K562 (cell line): Measurements from ENCODE around the gene TMEM243. TPM values are rescaled to one million over a fixed set of nuclear protein-coding genes. Genes with fewer than 3 reads are reported as not detected.

Source experiments
- ATAC-seq: fragments of 200-7000 bp; cut with Tn5 transposase; 3 replicates; pipeline ENCODE4 v1.9.1; 2020; ENCODE audit warnings: moderate library complexity
- BruUV-seq: library from RNA; stranded (reverse); fragments of 400-500 nt; replicated peaks from 2 replicates; lab custom pipeline; 2021; lab: Mats Ljungman, UMichigan
- CTCF ChIA-PET: fragments of 300-600 bp; formaldehyde crosslinking; extraction: SDS; loops from one replicate; lab custom pipeline; 2021; ENCODE audit warnings: low intra/inter-chr PET ratio; lab: Yijun Ruan, JAX
- POLR2A ChIA-PET: fragments of 300-600, 350-650 bp; sonication (Branson Sonifier 250); formaldehyde crosslinking; extraction: SDS; loops from one replicate; lab custom pipeline; 2021; ENCODE audit warnings: antibody characterized with exemption, inconsistent platforms; lab: Yijun Ruan, JAX
- DNase-seq, 4 experiments: peaks; one replicate each; pipeline versions ENCODE4 v3.0.0 to v3.0.0-alpha.2; 2011 to 2018; ENCODE audit warnings: low spot score in 3 of 4, mixed read lengths in 3 of 4; ENCODE audit errors: extremely low read depth in 1 of 4
- FAIRE-seq: peaks from 2 replicates; lab custom pipeline; 2011; peaks lifted over from hg19 to GRCh38; lab: Jason Lieb, UNC
- H2AFZ ChIP-seq: 2 replicates; pipeline ENCODE4 v1.6.0; 2011; ENCODE audit warnings: low read depth, low read length, control low read depth, inconsistent platforms
- H3K27ac ChIP-seq: fragments of 200-600 bp; 3 replicates; pipeline ENCODE4 v1.8.0; 2011; ENCODE audit warnings: low read depth, mild to moderate bottlenecking, control low read depth, inconsistent platforms, low read length, moderate library complexity, mixed read lengths; ENCODE audit errors: extremely low read depth
- H3K27me3 ChIP-seq, 2 experiments: fragments of 300-600 bp in 1 of 2; 2 replicates in 1 of 2; 3 replicates in 1 of 2; pipeline versions ENCODE4 v1.6.0 to v1.8.0; 2011; ENCODE audit warnings: inconsistent platforms in 2 of 2, low read length in 2 of 2, mild to moderate bottlenecking in 1 of 2, mixed read lengths in 1 of 2, moderate library complexity in 1 of 2; ENCODE audit not compliant: control insufficient read depth in 2 of 2, insufficient read depth in 2 of 2
- H3K36me3 ChIP-seq: fragments of 300-600 bp; 3 replicates; pipeline ENCODE4 v1.8.0; 2011; ENCODE audit warnings: mild to moderate bottlenecking, low read length, inconsistent platforms; ENCODE audit not compliant: control insufficient read depth, insufficient read depth
- H3K4me1 ChIP-seq, 2 experiments: fragments of 200-600 bp in 1 of 2; replicated peaks in 1 of 2; 2 replicates in 1 of 2; 3 replicates in 1 of 2; pipeline versions ENCODE4 v1.5.1 to v1.8.0; 2011; ENCODE audit warnings: inconsistent platforms in 2 of 2, low read length in 2 of 2, mild to moderate bottlenecking in 1 of 2, mixed read lengths in 1 of 2, moderate library complexity in 1 of 2; ENCODE audit not compliant: control insufficient read depth in 2 of 2, insufficient read depth in 2 of 2
- H3K4me2 ChIP-seq: 2 replicates; pipeline ENCODE4 v1.6.1; 2011; ENCODE audit warnings: low read length, control low read depth, inconsistent platforms, mixed read lengths; ENCODE audit not compliant: insufficient read depth
- H3K4me3 ChIP-seq: fragments of 200-600 bp; sonication (generic), shearing (Covaris generic); 2 replicates; pipeline ENCODE4 v1.5.1; 2016; ENCODE audit warnings: control low read depth, inconsistent platforms
- H3K79me2 ChIP-seq: fragments of 200-600 bp; 3 replicates; pipeline ENCODE4 v1.8.0; 2011; ENCODE audit warnings: low read length, inconsistent platforms; ENCODE audit not compliant: control insufficient read depth, insufficient read depth
- H3K9ac ChIP-seq, 2 experiments: 2 replicates each; pipeline versions ENCODE4 v1.6.0 to v1.6.1; 2011; ENCODE audit warnings: low read depth in 2 of 2, low read length in 2 of 2, control low read depth in 1 of 2, inconsistent platforms in 1 of 2, mild to moderate bottlenecking in 1 of 2, mixed read lengths in 1 of 2; ENCODE audit not compliant: insufficient read depth in 1 of 2
- H3K9me1 ChIP-seq: one replicate; pipeline ENCODE4 v1.6.0; 2011; ENCODE audit warnings: inconsistent platforms, mild to moderate bottlenecking, low read length, moderate library complexity; ENCODE audit not compliant: control insufficient read depth, insufficient read depth
- H3K9me3 ChIP-seq: replicated peaks from 2 replicates; pipeline ENCODE4 v1.5.1; 2011; ENCODE audit warnings: low read depth, low read length, inconsistent platforms; ENCODE audit not compliant: control insufficient read depth, insufficient read depth
- H4K20me1 ChIP-seq: replicated peaks from 2 replicates; pipeline ENCODE4 v1.6.1; 2011; ENCODE audit warnings: low read length, inconsistent platforms, mixed read lengths; ENCODE audit not compliant: control insufficient read depth, insufficient read depth
- ATF1 ChIP-seq, 2 experiments: fragments of 450-650 bp in 1 of 2; IDR thresholded peaks; 2 replicates each; pipeline ENCODE4 v1.6.1; 2016; ENCODE audit warnings: missing compliant biosample characterization in 1 of 2, missing genetic modification characterization in 1 of 2
- CHD1 ChIP-seq: fragments of 200-600 bp; sonication (generic); IDR thresholded peaks from one replicate; pipeline ENCODE4 v1.6.1; 2012; ENCODE audit warnings: mild to moderate bottlenecking, moderate library complexity, low read length, inconsistent platforms
- FOXJ3 ChIP-seq: sonication (generic); formaldehyde crosslinking; IDR thresholded peaks from 2 replicates; pipeline ENCODE4 v1.4.0; 2020; ENCODE audit warnings: mild to moderate bottlenecking, missing genetic modification reagents
- HMG20A ChIP-seq: fragments of 450-650 bp; formaldehyde crosslinking; conservative IDR thresholded peaks from 2 replicates; pipeline ENCODE4 v1.4.0; 2020; ENCODE audit warnings: mild to moderate bottlenecking, mixed read lengths
- KLF13 ChIP-seq: fragments of 450-650 bp; IDR thresholded peaks from 2 replicates; pipeline ENCODE4 v1.6.1; 2016; ENCODE audit warnings: missing genetic modification characterization, low read depth, mild to moderate bottlenecking, missing compliant biosample characterization, moderate library complexity, borderline replicate concordance
- MAFF ChIP-seq: IDR thresholded peaks from 2 replicates; pipeline ENCODE4 v1.6.1; 2012; ENCODE audit warnings: low read length, improper control_type of control experiment
- MAFK ChIP-seq: IDR thresholded peaks from 2 replicates; pipeline ENCODE4 v1.6.1; 2011; ENCODE audit warnings: low read length, improper control_type of control experiment
- RBM15 ChIP-seq: fragments of 200-400 bp; formaldehyde crosslinking; IDR thresholded peaks from 2 replicates; pipeline ENCODE4 v1.6.1; 2018; ENCODE audit warnings: mild to moderate bottlenecking, low read length, moderate library complexity; ENCODE audit not compliant: insufficient read depth
- SMARCA4 ChIP-seq: fragments of 450-650 bp; IDR thresholded peaks from 2 replicates; pipeline ENCODE4 v1.6.1; 2016
- TAF1 ChIP-seq: IDR thresholded peaks from 2 replicates; pipeline ENCODE4 v1.6.1; 2011; ENCODE audit warnings: mild to moderate bottlenecking, low read length, moderate library complexity; ENCODE audit not compliant: insufficient read depth, control insufficient read depth, severe bottlenecking; ENCODE audit errors: extremely low read depth
- TEAD4 ChIP-seq, 2 experiments: sonication (generic) in 1 of 2; formaldehyde crosslinking in 1 of 2; IDR thresholded peaks; 2 replicates each; pipeline versions ENCODE4 v1.6.1 to v1.8.0; 2012 to 2022; ENCODE audit warnings: borderline replicate concordance in 1 of 2, inconsistent platforms in 1 of 2, low read length in 1 of 2, mild to moderate bottlenecking in 1 of 2, missing genetic modification reagents in 1 of 2
- TRIM24 ChIP-seq, 2 experiments: fragments of 450-650 bp; IDR thresholded peaks; 2 replicates each; pipeline ENCODE4 v1.6.1; 2016
- ZBED1 ChIP-seq: IDR thresholded peaks from 2 replicates; pipeline ENCODE4 v1.6.1; 2014
- ZNF121 ChIP-seq: sonication (generic); formaldehyde crosslinking; conservative IDR thresholded peaks from 2 replicates; pipeline ENCODE4 v1.8.0; 2022; ENCODE audit warnings: missing genetic modification reagents
- ZNF217 ChIP-seq: sonication (generic); formaldehyde crosslinking; IDR thresholded peaks from 2 replicates; pipeline ENCODE4 v1.8.0; 2022; ENCODE audit warnings: mild to moderate bottlenecking, missing genetic modification reagents
- ZNF311 ChIP-seq: fragments of 250-450 bp; sonication (Bioruptor Pico); IDR thresholded peaks from 2 replicates; pipeline ENCODE4 v1.4.0; 2020; ENCODE audit warnings: mild to moderate bottlenecking, moderate library complexity
- ZNF316 ChIP-seq: fragments of 450-650 bp; IDR thresholded peaks from 2 replicates; pipeline ENCODE4 v1.6.1; 2016
- ZNF408 ChIP-seq: fragments of 250-450 bp; sonication (Bioruptor Pico); IDR thresholded peaks from 2 replicates; pipeline ENCODE4 v1.4.0; 2020; ENCODE audit warnings: low read depth, mild to moderate bottlenecking, moderate library complexity
- ZNF586 ChIP-seq: fragments of 450-650 bp; formaldehyde crosslinking; conservative IDR thresholded peaks from 2 replicates; pipeline ENCODE4 v1.4.0; 2020; ENCODE audit warnings: mild to moderate bottlenecking, moderate library complexity
- whole genome bisulfite sequencing: fragments of 100-300 bp; shearing (Covaris generic); methylation state at CpG from one replicate; pipeline ENCODE4 v1.1.6; 2016; ENCODE audit warnings: low coverage, mixed read lengths; ENCODE audit not compliant: insufficient coverage; ENCODE audit errors: missing lambda C conversion rate; 5-methylcytosine and 5-hydroxymethylcytosine counted together
- in situ Hi-C: fragments of 300-500 bp; cut with MboI; formaldehyde crosslinking; loops from 4 replicates; pipeline ENCODE4 v1.15.0; 2018; ENCODE audit warnings: inconsistent platforms, mixed read lengths
- intact Hi-C: fragments of 100-400 bp; cut with micrococcal nuclease; formaldehyde crosslinking; loops from 2 replicates; pipeline ENCODE4 v1.14.2; 2022
- polyA plus RNA-seq, 8 experiments: library from polyadenylated mRNA; depleted of rRNA in 4 of 8; stranded (reverse) in 5 of 8; unstranded in 3 of 8; fragments of >200 nt; fragmentation: Nextera tagmentation in 2 of 8; fragmentation: Illumina TruSeq in 1 of 8; extraction: Ambion mirVana in 2 of 8; extraction: Trizol in 1 of 8; gene quantifications; 2 replicates each; pipeline versions ENCODE4 v1.2.1 to v1.2.3, GENCODE V29; 2011 to 2014; ENCODE audit warnings: inconsistent platforms in 1 of 8, missing spikeins in 1 of 8
- total RNA-seq, 7 experiments: library from RNA; depleted of rRNA in 6 of 7; stranded (reverse); fragments of >200 nt in 6 of 7; fragmentation: Illumina TruSeq in 2 of 7; extraction: Trizol in 2 of 7; gene quantifications; 2 replicates each; pipeline versions ENCODE4 v1.2.1 to v1.2.3, GENCODE V29; 2011 to 2021; ENCODE audit warnings: low replicate concordance in 1 of 7
- TF ChIP-seq, protein P1 (sequence below): fragments of 250-450 bp; sonication (Bioruptor Pico); IDR thresholded peaks from 2 replicates; pipeline ENCODE4 v1.9.0; 2021; ENCODE audit warnings: mild to moderate bottlenecking
- TF ChIP-seq, protein P2 (sequence below): fragments of 150-350 bp; conservative IDR thresholded peaks from 2 replicates; pipeline ENCODE4 v1.6.1; 2014; ENCODE audit warnings: low read length

The TMEM243 gene
- total and polyA plus RNA-seq, 9 of the 15 experiments (the other 6 are each of a cell fraction or from before 2014, with no cell fraction given): 3.9 to 8.6 (median 6.1) TPM

DNA sequence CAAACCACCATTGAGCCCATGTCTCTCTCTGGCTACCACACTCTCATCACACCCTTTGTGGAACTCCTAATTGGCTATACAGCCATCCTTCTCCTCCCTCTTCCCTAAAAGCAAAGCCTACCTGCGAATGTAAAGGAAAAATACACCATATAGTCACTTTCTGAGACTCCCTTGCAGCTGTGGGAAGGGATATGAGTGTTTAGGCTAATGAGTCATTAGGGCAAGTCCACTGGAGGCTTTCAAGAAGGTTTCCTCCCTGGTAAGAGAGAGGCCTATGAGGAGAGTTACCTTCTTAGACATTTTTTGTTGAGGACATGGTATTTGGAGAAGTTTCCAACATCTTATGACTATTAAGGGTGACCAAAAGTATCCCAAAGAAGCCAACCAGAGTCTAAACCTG, 4.1 kb upstream of the TMEM243 start (continued):
- TF ChIP-seq SMARCA4: no peak
- no peak for TF ChIP-seq TRIM24 (IDR thresholded peaks at IDR 0.05)

DNA sequence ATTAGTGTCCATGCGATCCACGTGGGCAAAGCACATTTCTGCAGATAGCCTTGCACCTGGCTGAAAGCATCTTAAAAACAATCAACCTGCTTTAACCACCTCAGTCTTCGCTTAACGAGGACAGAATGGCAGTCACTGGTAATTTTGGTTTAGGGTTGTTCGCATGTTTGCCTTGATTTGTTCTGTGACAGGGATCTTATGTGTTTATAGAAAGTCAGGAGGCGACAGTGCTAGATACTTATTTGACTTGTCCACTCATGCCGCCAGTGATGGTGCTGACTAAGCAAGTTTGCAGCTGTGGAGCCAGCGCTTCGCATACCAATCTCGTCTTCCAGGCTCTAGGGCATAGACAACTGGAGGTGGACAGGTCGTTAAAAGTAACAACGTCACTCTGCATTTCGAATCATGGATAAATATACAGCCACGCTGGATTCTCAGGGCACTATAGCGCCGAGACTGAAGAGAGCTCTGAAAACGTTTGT, 1.2 kb upstream of the TMEM243 start:
- Histone ChIP-seq H3K27ac (no peak overlapping the region), H3K9me1 (no peaks in the 10 kb centered on the region), H3K9me3 (no peaks in the 10 kb centered on the region), H4K20me1 (no peaks in the 10 kb centered on the region), H3K36me3 (no peaks in the 10 kb centered on the region), H3K79me2 (no peaks in the 10 kb centered on the region), H2AFZ (peak overlapping the region; percentile 93), H3K4me3 (peak overlapping the region; percentile 61), H3K4me1 (peaks cover 11 to 18% of the 10 kb centered on the region in 2 experiments; a peak in 4 of 5 replicates), H3K4me2 (peak overlapping the region; percentile 81), H3K9ac (peak overlapping the region in 1 of 2 experiments; percentile 88; a peak in 1 of 4 replicates), H3K27me3 (peaks cover 24 to 29% of the 10 kb centered on the region in 2 experiments; a peak in 4 of 5 replicates)
- ATAC-seq: no peak
- DNase-seq: peak in 1 of 4 experiments; percentile 47
- WGBS: 21% methylated on average over 17 of the region's 17 CpGs
- peak; percentile 15 for FAIRE-seq
- ChIA-PET POLR2A (interaction anchor here (0.7 to 2.7 kb wide), 5 partner anchors 9 to 1104 kb away, joined by 3 to 12 read pairs (median 4); partner anchors contain the start of gene DMTF1), CTCF (no interaction called here)
- BruUV-seq: no TSS peak
- in situ Hi-C loops: no loop called here
- intact Hi-C loops: no loop called here
- TF ChIP-seq TAF1 (peak; percentile 20), ATF1 (CRISPR knock-in tag; IDR thresholded peaks at IDR 0.05) (no peak), ATF1 (tag; IDR thresholded peaks at IDR 0.05) (0 out of 2 replicates have a peak, but pooled peaks have one; percentile 6), ZNF217 (no peak), ZNF586 (CRISPR knock-in tag) (no peak), ZBED1 (0 out of 2 replicates have a peak, but pooled peaks have one; percentile 13), MAFF (peak; percentile 97), ZNF121 (CRISPR knock-in tag) (no peak), TEAD4 (IDR thresholded peaks at IDR 0.05; ENCODE audit: low read length) (no peak), TEAD4 (CRISPR knock-in tag; IDR thresholded peaks at IDR 0.05; ENCODE audit: borderline replicate concordance) (no peak), KLF13 (tag) (no peak), ZNF408 (no peak), RBM15 (no peak), SMARCA4 (no peak), HMG20A (CRISPR knock-in tag) (no peak), CHD1 (no peak), ZNF311 (no peak), FOXJ3 (CRISPR knock-in tag) (no peak), ZNF316 (peak; percentile 99), MAFK (peak; percentile 97)
- TF ChIP-seq, protein P1, sequence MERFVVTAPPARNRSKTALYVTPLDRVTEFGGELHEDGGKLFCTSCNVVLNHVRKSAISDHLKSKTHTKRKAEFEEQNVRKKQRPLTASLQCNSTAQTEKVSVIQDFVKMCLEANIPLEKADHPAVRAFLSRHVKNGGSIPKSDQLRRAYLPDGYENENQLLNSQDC (CRISPR knock-in tag): no peak
- TF ChIP-seq, protein P2, sequence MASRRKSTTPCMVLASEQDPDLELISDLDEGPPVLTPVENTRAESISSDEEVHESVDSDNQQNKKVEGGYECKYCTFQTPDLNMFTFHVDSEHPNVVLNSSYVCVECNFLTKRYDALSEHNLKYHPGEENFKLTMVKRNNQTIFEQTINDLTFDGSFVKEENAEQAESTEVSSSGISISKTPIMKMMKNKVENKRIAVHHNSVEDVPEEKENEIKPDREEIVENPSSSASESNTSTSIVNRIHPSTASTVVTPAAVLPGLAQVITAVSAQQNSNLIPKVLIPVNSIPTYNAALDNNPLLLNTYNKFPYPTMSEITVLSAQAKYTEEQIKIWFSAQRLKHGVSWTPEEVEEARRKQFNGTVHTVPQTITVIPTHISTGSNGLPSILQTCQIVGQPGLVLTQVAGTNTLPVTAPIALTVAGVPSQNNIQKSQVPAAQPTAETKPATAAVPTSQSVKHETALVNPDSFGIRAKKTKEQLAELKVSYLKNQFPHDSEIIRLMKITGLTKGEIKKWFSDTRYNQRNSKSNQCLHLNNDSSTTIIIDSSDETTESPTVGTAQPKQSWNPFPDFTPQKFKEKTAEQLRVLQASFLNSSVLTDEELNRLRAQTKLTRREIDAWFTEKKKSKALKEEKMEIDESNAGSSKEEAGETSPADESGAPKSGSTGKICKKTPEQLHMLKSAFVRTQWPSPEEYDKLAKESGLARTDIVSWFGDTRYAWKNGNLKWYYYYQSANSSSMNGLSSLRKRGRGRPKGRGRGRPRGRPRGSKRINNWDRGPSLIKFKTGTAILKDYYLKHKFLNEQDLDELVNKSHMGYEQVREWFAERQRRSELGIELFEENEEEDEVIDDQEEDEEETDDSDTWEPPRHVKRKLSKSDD: no peak
